Small intestine (tissue), 7 donors: Measurements from ENCODE around the gene CALCOCO1. TPM values are rescaled to one million over a fixed set of nuclear protein-coding genes. Genes with fewer than 3 reads are reported as not detected.

Experiments
- DNase-seq, 2 donors: peaks; one replicate each; pipeline versions ENCODE4 v3.0.0 to v3.0.0-alpha.2; 2013
- FAIRE-seq: peaks from 2 replicates; lab custom pipeline; 2012; peaks lifted over from hg19 to GRCh38; lab: Jason Lieb, UNC
- H3K27ac ChIP-seq, 3 donors: one replicate each; pipeline ENCODE4 v1.5.1; 2013; ENCODE audit warnings: low read length in 2 of 3, mild to moderate bottlenecking in 2 of 3, control low read depth in 1 of 3, inconsistent platforms in 1 of 3, low read depth in 1 of 3, moderate library complexity in 1 of 3
- H3K27me3 ChIP-seq, 3 donors: one replicate each; pipeline ENCODE4 v1.6.1; 2013; ENCODE audit warnings: low read length in 3 of 3, inconsistent platforms in 1 of 3; ENCODE audit not compliant: control insufficient read depth in 3 of 3, insufficient read depth in 3 of 3
- H3K36me3 ChIP-seq, 3 donors: one replicate each; pipeline ENCODE4 v1.6.1; 2013; ENCODE audit warnings: low read length in 3 of 3, inconsistent platforms in 1 of 3, low read depth in 1 of 3, mild to moderate bottlenecking in 1 of 3, moderate library complexity in 1 of 3; ENCODE audit not compliant: control insufficient read depth in 3 of 3, insufficient read depth in 2 of 3
- H3K4me1 ChIP-seq, 3 donors: one replicate each; pipeline ENCODE4 v1.6.1; 2013; ENCODE audit warnings: low read length in 2 of 3, inconsistent platforms in 1 of 3, low read depth in 1 of 3, mild to moderate bottlenecking in 1 of 3, moderate library complexity in 1 of 3; ENCODE audit not compliant: control insufficient read depth in 3 of 3, insufficient read depth in 2 of 3
- H3K4me3 ChIP-seq, 3 donors: one replicate each; pipeline ENCODE4 v1.5.1; 2013; ENCODE audit warnings: low read length in 3 of 3, control low read depth in 1 of 3, inconsistent platforms in 1 of 3, low read depth in 1 of 3, mild to moderate bottlenecking in 1 of 3, moderate library complexity in 1 of 3
- H3K9me3 ChIP-seq, 2 donors: one replicate each; pipeline ENCODE4 v1.6.1; 2013; ENCODE audit warnings: low read depth in 1 of 2, low read length in 1 of 2; ENCODE audit not compliant: control insufficient read depth in 2 of 2, insufficient read depth in 1 of 2
- WGBS, 3 donors: extraction: QIAGEN DNeasy Blood & Tissue Kit; methylation state at CpG; one replicate each; pipeline ENCODE4 v1.1.7; 2013; 5-methylcytosine and 5-hydroxymethylcytosine counted together
- polyA plus RNA-seq, 4 donors: library from polyadenylated mRNA; stranded (reverse) in 3 of 4; unstranded in 1 of 4; fragments of 200-250 nt in 3 of 4; fragments of 120-200 nt in 1 of 4; gene quantifications; one replicate each; pipeline versions ENCODE4 v1.2.1 to v1.2.3, GENCODE V29; 2013
- donor health status: healthy with polysubstance abuse.
- donor health status: control.
- donor health status: control.
- donor health status: Bipolar disorder and iron deficiency.
- donor health status: healthy.

Gene CALCOCO1
- polyA plus RNA-seq, 4 donors = 45.1 to 81.3 (median 46.6) TPM

DNA sequence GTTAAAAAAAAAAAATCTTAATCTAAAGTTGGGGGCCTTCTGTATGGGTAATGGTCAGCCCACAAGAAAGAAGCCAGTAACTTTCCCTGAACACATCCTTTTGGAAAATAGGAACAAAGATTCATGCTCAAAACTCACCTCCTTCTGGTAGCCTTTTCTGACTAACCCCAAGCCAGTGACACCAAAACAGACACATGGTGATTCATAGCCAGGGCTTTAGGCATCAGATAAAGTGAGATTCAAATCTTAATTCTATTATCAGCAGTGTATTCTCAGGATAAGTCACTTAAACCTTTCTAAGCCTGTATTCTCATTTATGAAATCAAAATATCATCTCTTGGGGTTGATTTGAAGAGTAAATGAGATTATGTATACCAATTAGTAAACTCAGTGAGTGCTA lies 56.3 kb downstream of the CALCOCO1 start:
- H3K36me3 ChIP-seq = peaks cover 5 to 57% (median 29%) of the 10 kb centered on the region in 3 donors
- H3K9me3 ChIP-seq = no peaks in the 10 kb centered on the region
- FAIRE-seq = no peak
- no peak for DNase-seq
- no peak overlapping the region for H3K4me3 ChIP-seq
- H3K4me1 ChIP-seq = peaks cover 2 to 4% (median 3%) of the 10 kb centered on the region in 3 donors
- H3K27ac ChIP-seq = no peak overlapping the region
- H3K27me3 ChIP-seq = no peaks in the 10 kb centered on the region

DNA sequence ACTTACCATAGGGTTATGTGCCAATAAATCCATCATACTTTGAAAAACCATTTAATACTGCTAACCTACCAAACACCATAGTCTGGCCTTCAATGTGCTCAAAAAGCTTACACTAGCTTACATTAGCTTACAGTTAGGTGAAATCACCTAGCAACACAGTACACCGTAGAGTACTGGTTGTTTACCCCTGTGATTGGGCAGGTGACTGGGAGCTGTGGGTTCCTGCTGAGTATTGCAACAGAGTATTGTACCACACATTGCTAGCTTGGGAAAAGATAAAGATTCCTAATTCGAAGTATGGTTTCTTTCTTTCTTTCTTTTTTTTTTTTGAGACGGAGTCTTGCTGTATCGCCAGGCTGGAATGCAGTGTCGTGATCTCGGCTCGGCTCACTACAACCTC lies 56.9 kb downstream of the CALCOCO1 start:
- peaks cover 5 to 60% (median 31%) of the 10 kb centered on the region in 3 donors for H3K36me3 ChIP-seq
- H3K27ac ChIP-seq = no peak overlapping the region

DNA sequence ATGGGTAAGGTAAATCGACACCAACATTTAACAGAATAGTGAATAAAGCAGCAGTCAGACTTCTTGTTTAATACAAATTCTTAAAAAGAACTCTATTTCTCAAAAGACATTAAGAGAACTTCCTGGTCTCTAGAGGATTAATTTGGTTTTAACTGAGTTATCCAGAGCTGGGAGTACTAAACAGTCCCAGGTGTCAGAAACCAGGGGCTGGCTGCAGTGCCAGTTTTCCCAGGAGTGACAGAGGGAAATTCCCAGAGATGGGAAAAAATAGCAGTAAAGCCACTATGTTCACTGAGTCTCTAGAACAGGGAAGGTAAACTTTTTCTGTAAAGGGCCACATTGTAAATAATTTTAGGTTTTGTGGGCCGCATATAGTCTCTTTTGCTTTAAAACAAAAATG lies 60.2 kb downstream of the CALCOCO1 start:
- no peak for FAIRE-seq

More for the DNA sequence above, 56.9 kb downstream of the CALCOCO1 start:
- peaks cover 2 to 4% (median 2%) of the 10 kb centered on the region in 3 donors for H3K4me1 ChIP-seq
- no peaks in the 10 kb centered on the region for H3K9me3 ChIP-seq
- H3K27me3 ChIP-seq = no peaks in the 10 kb centered on the region
- 90 to 96% (median 95%) methylated on average over 7 of the region's 7 CpGs for WGBS, 3 donors
- H3K4me3 ChIP-seq = no peak overlapping the region
- DNase-seq (no peak), FAIRE-seq (no peak)

DNA sequence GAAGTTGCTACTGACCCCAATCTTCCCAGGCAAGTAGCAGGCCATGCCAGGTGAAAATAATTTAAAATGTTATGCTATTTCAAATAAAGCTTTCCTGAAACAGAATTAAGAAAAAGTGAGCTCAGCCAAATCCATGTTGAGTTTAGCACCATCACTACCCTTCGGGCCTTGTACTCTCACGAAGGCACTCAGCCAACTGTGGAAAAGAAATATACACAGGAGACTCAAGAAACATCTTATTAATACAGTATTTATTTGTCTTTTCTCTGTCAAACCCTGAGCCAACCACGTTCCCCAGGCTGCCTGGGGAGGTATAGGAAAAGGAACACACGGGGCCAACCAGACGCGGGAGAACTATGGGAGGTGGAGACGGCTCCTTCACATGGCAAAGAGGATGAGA lies 62.3 kb downstream of the CALCOCO1 start:
- WGBS, 3 donors = 82 to 88% (median 85%) methylated on average over 7 of the region's 7 CpGs
- no peak overlapping the region for H3K27ac ChIP-seq
- H3K36me3 ChIP-seq = peaks cover 2 to 63% (median 27%) of the 10 kb centered on the region in 3 donors

More for the DNA sequence above, 60.2 kb downstream of the CALCOCO1 start:
- DNase-seq = no peak
- no peaks in the 10 kb centered on the region for H3K9me3 ChIP-seq
- H3K4me1 ChIP-seq = no peaks in the 10 kb centered on the region
- no peak overlapping the region for H3K4me3 ChIP-seq
- 94 to 100% (median 96%) methylated on average over 2 of the region's 2 CpGs for WGBS, 3 donors
- H3K27me3 ChIP-seq = no peaks in the 10 kb centered on the region
- H3K36me3 ChIP-seq = peaks cover 5 to 69% (median 37%) of the 10 kb centered on the region in 3 donors
- H3K27ac ChIP-seq = no peak overlapping the region

DNA sequence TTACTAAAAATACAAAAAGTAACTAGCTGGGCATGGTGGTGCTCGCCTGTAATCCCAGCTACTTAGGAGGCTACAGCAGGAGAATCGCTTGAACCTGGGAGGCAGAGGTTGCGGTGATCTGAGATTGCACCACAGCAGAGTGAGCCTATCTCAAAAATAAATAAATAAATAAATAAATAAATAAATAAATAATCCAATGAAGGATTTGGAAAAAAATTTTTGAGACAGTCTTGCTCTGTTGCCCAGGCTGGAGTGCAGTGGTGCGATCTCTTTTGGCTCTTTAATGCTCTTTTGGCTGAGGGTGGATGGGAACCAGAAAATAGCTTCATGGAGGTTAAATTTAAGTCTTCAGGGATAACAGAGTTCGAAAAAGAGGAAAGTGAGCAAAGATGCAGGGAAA lies 63.1 kb downstream of the CALCOCO1 start:
- H3K4me3 ChIP-seq = no peak overlapping the region

More for the DNA sequence above, 62.3 kb downstream of the CALCOCO1 start:
- no peaks in the 10 kb centered on the region for H3K27me3 ChIP-seq
- DNase-seq (no peak), FAIRE-seq (no peak)
- H3K9me3 ChIP-seq = no peaks in the 10 kb centered on the region
- peaks cover 0 to 9% (median 5%) of the 10 kb centered on the region in 3 donors for H3K4me1 ChIP-seq
- no peak overlapping the region for H3K4me3 ChIP-seq

DNA sequence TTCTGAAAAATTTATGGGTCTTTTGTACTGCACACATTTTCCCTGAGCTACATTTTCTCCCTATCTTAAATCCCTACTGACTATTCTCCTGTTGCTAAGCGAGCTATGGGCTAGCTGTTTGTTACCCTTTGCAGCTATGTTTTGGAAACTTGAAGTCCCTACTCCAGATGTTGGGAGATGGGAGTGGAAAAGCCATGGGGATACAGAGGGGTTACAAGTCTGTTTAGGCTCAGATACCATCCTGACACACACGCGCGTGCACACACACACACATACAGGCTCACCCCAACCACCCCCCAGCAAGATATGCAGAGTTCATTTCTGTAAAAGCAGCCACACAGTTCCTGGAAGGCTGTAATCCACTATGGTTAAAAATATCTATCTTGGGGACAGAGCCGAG lies 67.2 kb downstream of the CALCOCO1 start:
- no peak for FAIRE-seq
- Histone ChIP-seq H3K27me3 (no peaks in the 10 kb centered on the region), H3K36me3 (peaks cover 0 to 27% (median 5%) of the 10 kb centered on the region in 3 donors), H3K27ac (peak overlapping the region; percentile 41 to 91 (median 85)), H3K9me3 (no peaks in the 10 kb centered on the region), H3K4me3 (no peak overlapping the region), H3K4me1 (peaks cover 0 to 23% (median 5%) of the 10 kb centered on the region in 3 donors)
- WGBS, 3 donors = 19 to 57% (median 41%) methylated on average over 5 of the region's 5 CpGs
- DNase-seq = peak in 1 of 2 donors; percentile 39

More for the DNA sequence above, 63.1 kb downstream of the CALCOCO1 start:
- Histone ChIP-seq H3K9me3 (no peaks in the 10 kb centered on the region), H3K4me1 (peaks cover 0 to 16% (median 5%) of the 10 kb centered on the region in 3 donors), H3K27me3 (no peaks in the 10 kb centered on the region), H3K27ac (no peak overlapping the region), H3K36me3 (peaks cover 2 to 57% (median 21%) of the 10 kb centered on the region in 3 donors)
- DNase-seq = no peak
- no peak for FAIRE-seq
- WGBS, 3 donors = 79 to 92% (median 85%) methylated on average over 5 of the region's 5 CpGs

DNA sequence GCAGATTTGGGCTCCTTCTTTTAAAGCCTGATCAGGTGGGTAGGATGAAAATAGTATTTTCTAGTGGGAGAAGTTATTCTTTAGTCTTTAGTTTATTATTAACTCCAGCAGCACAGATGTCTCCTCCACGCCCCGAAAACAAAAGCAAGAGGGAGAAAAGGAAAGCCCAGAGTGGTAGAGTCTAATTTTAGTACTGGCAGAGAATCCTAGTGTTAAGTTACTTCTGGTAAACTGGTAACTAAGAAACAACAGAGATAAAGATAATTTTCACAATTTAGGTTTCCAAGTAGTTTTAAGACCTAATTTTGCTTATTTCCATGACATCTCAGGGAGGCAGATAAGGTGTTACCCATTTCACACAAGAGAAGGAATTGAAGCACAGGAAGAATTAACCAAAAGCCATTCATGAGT lies 67.7 kb downstream of the CALCOCO1 start:
- Histone ChIP-seq H3K27me3 (no peaks in the 10 kb centered on the region), H3K27ac (peak overlapping the region; percentile 18 to 93 (median 85)), H3K4me1 (peaks cover 0 to 23% (median 5%) of the 10 kb centered on the region in 3 donors), H3K36me3 (peaks cover 0 to 25% (median under 1%) of the 10 kb centered on the region in 3 donors), H3K9me3 (no peaks in the 10 kb centered on the region), H3K4me3 (no peak overlapping the region)
- WGBS, 3 donors = 22 to 39% (median 29%) methylated on average over 2 of the region's 2 CpGs
- FAIRE-seq = no peak
- DNase-seq = peak in 1 of 2 donors; percentile 38

DNA sequence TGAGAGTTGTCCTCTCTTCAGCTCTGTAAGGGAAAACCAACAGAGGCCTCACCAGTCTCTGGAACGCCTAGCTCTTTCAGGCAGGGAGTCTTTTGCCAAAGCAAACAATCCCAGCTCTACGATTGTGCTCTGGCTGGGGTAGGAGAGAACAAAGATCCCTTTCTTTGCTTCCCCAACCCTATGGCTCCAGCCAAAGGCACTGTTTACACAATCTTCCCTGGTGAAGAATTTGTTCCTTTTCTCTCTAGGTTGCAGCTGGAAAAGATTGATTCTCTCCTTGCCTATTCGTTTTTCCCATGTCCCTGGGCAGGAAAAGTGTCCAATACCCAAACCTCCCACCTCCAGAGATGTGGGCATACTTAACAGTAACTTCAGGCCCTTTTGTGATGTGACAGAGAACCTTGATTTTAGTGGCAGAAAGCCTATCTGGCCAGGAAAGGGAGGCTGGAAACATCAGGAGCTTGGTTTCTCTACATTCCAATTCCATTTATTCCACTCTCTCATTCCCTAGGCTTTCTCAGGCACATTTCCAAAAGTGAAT lies 68.2 kb downstream of the CALCOCO1 start:
- FAIRE-seq = no peak
- no peak overlapping the region for H3K4me3 ChIP-seq
- WGBS, 3 donors = 7 to 30% (median 29%) methylated on average over 3 of the region's 3 CpGs

More for the DNA sequence above, 68.2 kb downstream of the CALCOCO1 start:
- Histone ChIP-seq H3K9me3 (no peaks in the 10 kb centered on the region), H3K27me3 (no peaks in the 10 kb centered on the region), H3K27ac (peak overlapping the region; percentile 18 to 93 (median 85)), H3K4me1 (peaks cover 0 to 23% (median 5%) of the 10 kb centered on the region in 3 donors), H3K36me3 (peaks cover 0 to 22% (median 0%) of the 10 kb centered on the region in 3 donors)
- peak; percentile 76 to 84 for DNase-seq
